HAP-1 (cell line): Measurements from ENCODE around the gene HSD17B1.

ENCODE experiments used
- DNase-seq, 2 experiments: peaks; one replicate each; pipeline ENCODE4 v3.0.0-alpha.2; 2016 to 2020; ENCODE audit warnings: low spot score in 2 of 2
- H3K27me3 ChIP-seq: fragments of 250-450 bp; sonication (Bioruptor Pico); 2 replicates; pipeline ENCODE4 v1.5.1; 2020; ENCODE audit warnings: low read depth, mild to moderate bottlenecking, moderate library complexity
- H3K36me3 ChIP-seq: fragments of 250-450 bp; sonication (Bioruptor Pico); replicated peaks from 2 replicates; pipeline ENCODE4 v1.5.1; 2020; ENCODE audit warnings: mild to moderate bottlenecking
- H3K4me1 ChIP-seq: fragments of 250-450 bp; sonication (Bioruptor Pico); 2 replicates; pipeline ENCODE4 v1.5.1; 2020; ENCODE audit warnings: mild to moderate bottlenecking
- H3K4me3 ChIP-seq: fragments of 250-450 bp; sonication (Bioruptor Pico); 2 replicates; pipeline ENCODE4 v1.5.1; 2020; ENCODE audit warnings: mild to moderate bottlenecking, moderate library complexity
- H3K9me3 ChIP-seq: fragments of 250-450 bp; sonication (Bioruptor Pico); 2 replicates; pipeline ENCODE4 v1.5.1; 2020; ENCODE audit warnings: mild to moderate bottlenecking, moderate library complexity
- in situ Hi-C: fragments of 300-500 bp; cut with MboI; formaldehyde crosslinking; loops from 3 replicates; pipeline ENCODE4 v1.14.3; 2020; ENCODE audit warnings: low sequenced_read_pairs, inconsistent platforms, mixed read lengths

HSD17B1 gene

DNA sequence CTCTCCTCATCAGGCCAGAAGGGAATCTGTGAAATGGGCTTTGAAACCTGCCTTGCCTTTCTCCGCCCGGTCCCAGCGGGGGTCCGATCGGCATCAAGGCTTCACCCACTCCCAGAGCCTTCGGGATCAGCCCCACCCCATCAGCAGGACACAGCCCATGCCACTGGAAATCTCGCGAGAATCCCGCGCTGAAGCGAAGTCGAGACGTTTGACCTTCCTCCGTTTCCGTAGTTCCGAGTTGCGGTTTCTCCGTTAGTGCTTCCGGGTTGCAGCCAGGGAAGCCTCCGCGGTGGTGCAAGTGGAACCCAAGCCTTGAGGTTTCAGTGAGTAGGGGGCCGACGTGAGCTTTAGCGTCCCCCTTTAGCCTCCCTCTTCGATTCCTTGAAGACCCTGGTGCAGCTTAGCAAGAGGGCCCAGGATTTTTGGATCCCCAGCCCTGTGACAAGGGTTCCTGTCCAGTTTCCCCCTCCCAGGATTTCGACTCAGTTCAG is 9.2 kb downstream of the HSD17B1 start, which contains the start of gene COASY:
COASY (plus strand) TSS at position 252 of the 491 bp plus-strand sequence. CDS start 475 bp downstream, outside the sequence.
- Histone ChIP-seq H3K27me3 (no peaks in the 10 kb centered on the region), H3K4me3 (peak within 1 kb of the TSS; percentile 94), H3K9me3 (no peaks in the 10 kb centered on the region), H3K36me3 (peaks cover 32% of the 10 kb centered on the region), H3K4me1 (peaks cover 18% of the 10 kb centered on the region)
- in situ Hi-C loops = no loop called here
- DNase-seq = peak; percentile 90 to 99

DNA sequence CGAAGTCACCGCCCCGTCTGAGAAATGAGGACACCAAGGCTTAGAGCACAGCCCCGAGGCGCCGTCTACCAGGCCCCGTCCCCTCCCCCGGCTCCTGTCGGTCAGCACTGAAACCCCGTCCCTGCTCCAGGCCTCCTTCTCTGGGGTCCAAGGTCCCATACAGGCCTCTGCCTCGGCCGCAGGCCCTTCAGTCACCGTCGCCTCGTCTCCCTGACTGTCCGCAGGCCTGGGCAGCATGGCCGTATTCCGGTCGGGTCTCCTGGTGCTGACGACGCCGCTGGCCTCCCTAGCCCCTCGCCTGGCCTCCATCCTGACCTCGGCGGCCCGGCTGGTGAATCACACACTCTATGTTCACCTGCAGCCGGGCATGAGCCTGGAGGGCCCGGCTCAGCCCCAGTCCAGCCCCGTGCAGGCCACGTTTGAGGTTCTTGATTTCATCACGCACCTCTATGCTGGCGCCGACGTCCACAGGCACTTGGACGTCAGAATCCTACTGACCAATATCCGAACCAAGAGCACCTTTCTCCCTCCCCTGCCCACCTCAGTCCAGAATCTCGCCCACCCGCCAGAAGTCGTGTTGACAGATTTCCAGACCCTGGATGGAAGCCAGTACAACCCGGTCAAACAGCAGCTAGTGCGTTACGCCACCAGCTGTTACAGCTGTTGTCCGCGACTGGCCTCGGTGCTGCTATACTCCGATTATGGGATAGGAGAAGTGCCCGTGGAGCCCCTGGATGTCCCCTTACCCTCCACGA is 9.8 kb downstream of the HSD17B1 start:
- DNase-seq = no peak
- H3K36me3 ChIP-seq = peaks cover 36% of the 10 kb centered on the region
- in situ Hi-C loops = no loop called here
- peak overlapping the region; percentile 94 for H3K4me3 ChIP-seq
- H3K9me3 ChIP-seq = no peaks in the 10 kb centered on the region
- H3K27me3 ChIP-seq = no peaks in the 10 kb centered on the region
- H3K4me1 ChIP-seq = peaks cover 18% of the 10 kb centered on the region

DNA sequence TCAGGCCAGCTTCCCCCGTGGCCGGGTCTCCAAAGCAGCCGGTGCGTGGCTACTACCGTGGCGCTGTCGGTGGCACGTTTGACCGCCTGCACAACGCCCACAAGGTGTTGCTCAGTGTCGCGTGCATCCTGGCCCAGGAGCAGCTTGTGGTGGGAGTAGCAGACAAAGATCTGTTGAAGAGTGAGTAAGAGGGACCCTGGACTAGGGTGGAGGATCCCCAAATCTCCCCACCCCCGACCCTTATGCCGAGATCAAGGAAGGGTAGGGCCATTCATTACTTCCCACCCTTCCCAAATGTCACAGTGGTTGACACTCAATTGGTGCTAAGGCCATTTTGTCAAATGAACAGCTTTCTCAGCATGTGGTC is 10.4 kb downstream of the HSD17B1 start:
- DNase-seq = no peak
- Histone ChIP-seq H3K9me3 (no peaks in the 10 kb centered on the region), H3K4me3 (peak overlapping the region; percentile 94), H3K27me3 (no peaks in the 10 kb centered on the region), H3K36me3 (peaks cover 38% of the 10 kb centered on the region), H3K4me1 (peaks cover 22% of the 10 kb centered on the region)
- in situ Hi-C loops = no loop called here

DNA sequence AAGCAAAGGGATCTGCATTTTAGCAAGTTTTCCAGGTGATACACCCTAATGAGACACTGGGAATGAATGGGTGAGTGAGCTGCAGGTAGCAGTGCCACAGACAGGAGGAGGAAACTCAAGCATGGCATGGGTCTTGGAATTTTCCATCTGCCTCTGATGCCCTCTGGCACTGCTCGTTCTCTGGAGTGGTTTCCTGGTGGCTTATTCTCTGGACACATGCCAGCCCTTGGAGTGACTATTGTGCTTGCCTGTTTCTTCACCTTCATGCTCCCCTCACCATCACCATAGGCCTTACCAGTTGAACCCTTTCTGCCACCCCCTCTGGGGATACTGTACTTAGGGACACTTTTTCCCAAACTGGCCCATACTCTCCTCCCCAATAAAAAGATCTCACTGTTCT is 10.8 kb downstream of the HSD17B1 start:
- Histone ChIP-seq H3K9me3 (no peaks in the 10 kb centered on the region), H3K4me3 (peak overlapping the region; percentile 94), H3K27me3 (no peaks in the 10 kb centered on the region), H3K4me1 (peaks cover 22% of the 10 kb centered on the region), H3K36me3 (peaks cover 40% of the 10 kb centered on the region)
- DNase-seq = no peak
- in situ Hi-C loops = no loop called here

DNA sequence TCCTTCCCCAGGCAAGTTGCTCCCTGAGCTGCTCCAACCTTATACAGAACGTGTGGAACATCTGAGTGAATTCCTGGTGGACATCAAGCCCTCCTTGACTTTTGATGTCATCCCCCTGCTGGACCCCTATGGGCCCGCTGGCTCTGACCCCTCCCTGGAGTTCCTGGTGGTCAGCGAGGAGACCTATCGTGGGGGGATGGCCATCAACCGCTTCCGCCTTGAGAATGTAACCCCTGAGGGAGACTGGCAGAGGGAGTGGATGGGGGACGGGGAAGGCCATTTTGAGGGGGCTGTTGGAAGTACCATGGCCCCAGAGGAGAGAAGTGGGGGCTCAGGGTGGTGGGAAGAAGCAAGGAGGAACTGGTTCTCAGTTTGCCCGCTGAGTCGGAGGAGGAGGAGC is 11.2 kb downstream of the HSD17B1 start:
- H3K4me1 ChIP-seq = peaks cover 22% of the 10 kb centered on the region
- in situ Hi-C loops = no loop called here
- no peak overlapping the region; the same call in 1 of the 2 replicates for H3K4me3 ChIP-seq
- no peaks in the 10 kb centered on the region for H3K27me3 ChIP-seq
- H3K9me3 ChIP-seq = no peaks in the 10 kb centered on the region
- DNase-seq = no peak
- H3K36me3 ChIP-seq = peaks cover 45% of the 10 kb centered on the region

DNA sequence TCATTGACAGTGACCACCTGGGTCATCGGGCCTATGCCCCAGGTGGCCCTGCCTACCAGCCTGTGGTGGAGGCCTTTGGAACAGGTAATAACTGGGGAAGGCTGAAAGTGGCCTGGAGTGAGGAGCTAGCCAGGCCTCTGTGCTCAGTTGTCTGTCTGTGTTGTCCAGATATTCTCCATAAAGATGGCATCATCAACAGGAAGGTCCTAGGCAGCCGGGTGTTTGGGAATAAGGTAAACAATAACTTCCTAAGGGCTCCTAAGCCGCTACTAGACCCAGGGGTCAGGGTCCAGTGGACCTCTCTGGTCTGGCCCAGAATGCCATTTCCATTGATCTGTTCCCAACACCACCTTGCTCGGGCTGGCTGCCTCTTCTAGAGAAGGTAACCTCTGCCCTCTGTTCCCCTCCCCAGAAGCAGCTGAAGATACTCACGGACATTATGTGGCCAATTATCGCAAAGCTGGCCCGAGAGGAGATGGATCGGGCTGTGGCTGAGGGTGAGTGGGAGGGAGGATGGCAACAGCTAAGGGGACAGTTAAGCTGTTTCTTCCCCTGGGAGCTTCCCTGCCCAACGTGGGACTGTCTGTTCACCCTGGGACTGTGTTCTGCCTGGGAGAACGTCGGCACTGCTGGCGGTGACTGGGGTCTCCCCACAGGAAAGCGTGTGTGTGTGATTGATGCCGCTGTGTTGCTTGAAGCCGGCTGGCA is 12.2 kb downstream of the HSD17B1 start:
- H3K9me3 ChIP-seq = no peaks in the 10 kb centered on the region
- no peak for DNase-seq
- in situ Hi-C loops = no loop called here
- H3K27me3 ChIP-seq = no peaks in the 10 kb centered on the region
- H3K4me3 ChIP-seq = no peak overlapping the region
- H3K4me1 ChIP-seq = peaks cover 22% of the 10 kb centered on the region
- peaks cover 55% of the 10 kb centered on the region for H3K36me3 ChIP-seq

DNA sequence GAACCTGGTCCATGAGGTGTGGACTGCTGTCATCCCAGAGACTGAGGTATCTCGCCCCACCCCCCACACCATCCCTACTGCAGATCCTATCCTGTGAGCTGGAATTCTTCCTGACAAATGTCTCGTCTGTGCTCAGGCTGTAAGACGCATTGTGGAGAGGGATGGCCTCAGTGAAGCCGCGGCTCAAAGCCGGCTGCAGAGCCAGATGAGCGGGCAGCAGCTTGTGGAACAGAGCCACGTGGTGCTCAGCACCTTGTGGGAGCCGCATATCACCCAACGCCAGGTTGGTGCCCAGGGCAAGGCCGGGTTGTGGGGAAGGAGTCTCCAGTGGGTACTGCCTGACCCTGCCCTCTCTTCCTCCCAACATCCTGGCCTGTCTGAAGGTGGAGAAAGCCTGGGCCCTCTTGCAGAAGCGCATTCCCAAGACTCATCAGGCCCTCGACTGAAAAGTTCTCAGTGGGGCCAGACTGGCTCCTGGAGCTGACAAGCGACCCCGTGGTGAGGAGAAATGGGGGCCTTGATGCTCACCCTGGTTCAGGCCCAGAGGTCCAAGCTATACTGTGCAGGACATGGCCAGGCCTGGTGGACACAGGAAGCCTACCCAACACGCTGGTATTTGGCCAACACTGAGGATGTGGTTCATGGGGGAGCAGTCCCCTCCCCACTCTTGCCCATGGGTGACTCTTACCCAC is 12.9 kb downstream of the HSD17B1 start:
- Histone ChIP-seq H3K4me1 (peaks cover 22% of the 10 kb centered on the region), H3K36me3 (peaks cover 62% of the 10 kb centered on the region), H3K4me3 (no peak overlapping the region), H3K9me3 (no peaks in the 10 kb centered on the region), H3K27me3 (no peaks in the 10 kb centered on the region)
- DNase-seq = no peak
- in situ Hi-C loops = no loop called here

DNA sequence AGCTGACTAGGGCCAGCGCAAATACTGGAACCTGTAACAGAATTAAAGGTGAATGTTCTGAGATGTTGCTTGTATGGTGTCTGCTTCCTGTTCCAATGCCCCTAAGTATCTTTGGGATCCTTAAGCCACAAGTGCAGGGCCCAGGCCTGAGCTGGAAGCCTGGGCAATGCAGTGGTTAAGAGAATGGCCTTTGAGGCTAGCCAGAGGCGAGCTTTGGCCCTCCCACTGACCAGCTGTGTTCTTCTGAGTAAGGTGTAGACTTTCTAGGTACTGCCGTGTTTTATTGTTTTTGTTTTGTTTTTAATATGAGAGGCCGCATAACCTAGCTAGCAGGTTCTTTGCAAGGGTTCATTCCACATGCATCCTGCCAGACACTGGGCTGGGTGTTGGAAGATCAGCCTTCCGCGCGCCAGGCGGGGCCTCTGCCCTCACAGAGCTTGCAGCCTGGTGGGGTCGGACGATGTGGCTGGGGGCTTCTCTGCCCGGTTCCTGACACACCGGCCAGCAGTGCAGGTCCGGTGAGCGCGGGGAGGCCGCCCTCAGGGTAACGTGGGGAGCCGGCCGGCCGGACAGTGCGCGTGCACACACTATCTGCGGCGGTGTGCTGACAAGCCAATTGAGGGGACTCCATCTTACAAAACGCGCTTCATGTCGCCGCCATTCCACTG is 13.6 kb downstream of the HSD17B1 start:
- in situ Hi-C loops = no loop called here
- H3K4me3 ChIP-seq = peak overlapping the region; percentile 96
- H3K4me1 ChIP-seq = peaks cover 21% of the 10 kb centered on the region
- peaks cover 67% of the 10 kb centered on the region for H3K36me3 ChIP-seq
- DNase-seq = no peak
- no peaks in the 10 kb centered on the region for H3K9me3 ChIP-seq
- H3K27me3 ChIP-seq = no peaks in the 10 kb centered on the region

DNA sequence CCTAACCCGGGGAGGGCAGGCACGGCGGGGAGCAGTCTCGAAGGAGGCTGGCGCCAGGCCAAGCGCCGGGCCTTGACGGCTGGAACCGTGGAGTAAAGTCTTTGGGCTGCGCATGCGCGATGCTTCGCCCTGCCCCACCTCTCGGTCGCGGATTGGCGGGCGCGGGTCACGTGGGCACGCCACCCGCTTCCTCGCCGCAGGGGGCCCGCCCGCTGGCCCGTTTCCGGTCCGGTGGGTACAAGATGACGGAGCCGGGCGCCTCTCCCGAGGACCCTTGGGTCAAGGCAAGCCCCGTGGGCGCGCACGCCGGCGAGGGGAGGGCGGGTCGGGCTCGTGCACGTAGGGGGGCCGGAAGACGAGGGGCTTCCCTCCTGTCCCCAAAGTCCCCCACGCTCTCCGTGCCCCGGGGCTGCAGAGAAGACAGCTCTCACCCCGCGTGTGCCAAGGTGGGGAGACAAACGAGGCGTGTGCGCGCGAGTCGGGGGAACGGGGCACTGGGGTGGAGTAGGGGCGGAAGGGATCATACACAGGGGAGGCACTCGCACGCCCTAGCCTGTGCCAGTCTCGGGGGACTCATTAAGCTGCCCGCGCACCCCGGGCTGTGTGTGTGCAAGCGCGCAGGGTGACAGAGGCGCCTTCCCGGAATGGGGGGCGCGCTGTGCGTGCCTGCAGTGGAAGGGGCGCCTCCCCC is 14.3 kb downstream of the HSD17B1 start, which contains the start of gene MLX:
MLX (plus strand) TSS at position 218 of the 691 bp plus-strand sequence; CDS start at position 243, 25 bp downstream.
- DNase-seq = peak; percentile 86 to 95
- in situ Hi-C loops = no loop called here
- Histone ChIP-seq H3K4me1 (peaks cover 17% of the 10 kb centered on the region), H3K36me3 (peaks cover 74% of the 10 kb centered on the region), H3K9me3 (no peaks in the 10 kb centered on the region), H3K4me3 (peak within 1 kb of the TSS; percentile 96), H3K27me3 (no peaks in the 10 kb centered on the region)

DNA sequence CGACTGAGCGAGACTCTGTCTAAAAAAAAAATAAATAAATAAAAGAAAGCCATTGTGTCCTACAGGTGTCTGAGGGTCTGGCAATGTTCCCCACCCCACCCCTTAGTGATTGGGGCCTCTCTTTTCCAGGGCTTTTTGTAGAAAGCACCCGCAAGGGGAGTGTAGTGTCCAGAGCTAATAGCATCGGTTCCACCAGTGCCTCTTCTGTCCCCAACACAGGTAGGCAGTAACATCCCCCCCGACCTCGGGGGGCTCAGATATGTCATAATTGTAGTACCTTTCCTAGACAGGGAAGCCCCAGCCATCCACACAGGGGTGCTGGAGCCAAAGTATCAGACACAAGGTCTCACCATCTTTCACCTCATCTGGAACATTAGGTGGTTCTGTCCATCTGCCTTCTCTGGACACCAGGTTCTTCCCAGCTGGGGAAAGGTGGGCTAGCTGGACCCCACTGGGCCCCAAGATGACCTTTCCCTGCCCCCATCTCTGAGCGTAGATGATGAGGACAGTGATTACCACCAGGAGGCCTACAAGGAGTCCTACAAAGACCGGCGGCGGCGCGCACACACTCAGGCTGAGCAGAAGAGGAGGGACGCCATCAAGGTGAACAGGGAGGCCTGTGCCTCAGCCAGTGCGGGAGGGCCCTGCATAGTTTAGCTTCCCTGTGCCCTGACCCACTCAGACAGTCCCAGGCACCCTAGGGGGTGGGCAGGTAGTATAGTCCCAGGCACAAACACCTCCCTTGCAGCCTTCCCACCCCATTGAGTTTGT is 15.8 kb downstream of the HSD17B1 start:
- Histone ChIP-seq H3K4me1 (peaks cover 12% of the 10 kb centered on the region), H3K27me3 (no peaks in the 10 kb centered on the region), H3K9me3 (no peaks in the 10 kb centered on the region), H3K36me3 (peaks cover 85% of the 10 kb centered on the region), H3K4me3 (no peak overlapping the region)
- in situ Hi-C loops = no loop called here
- no peak for DNase-seq

DNA sequence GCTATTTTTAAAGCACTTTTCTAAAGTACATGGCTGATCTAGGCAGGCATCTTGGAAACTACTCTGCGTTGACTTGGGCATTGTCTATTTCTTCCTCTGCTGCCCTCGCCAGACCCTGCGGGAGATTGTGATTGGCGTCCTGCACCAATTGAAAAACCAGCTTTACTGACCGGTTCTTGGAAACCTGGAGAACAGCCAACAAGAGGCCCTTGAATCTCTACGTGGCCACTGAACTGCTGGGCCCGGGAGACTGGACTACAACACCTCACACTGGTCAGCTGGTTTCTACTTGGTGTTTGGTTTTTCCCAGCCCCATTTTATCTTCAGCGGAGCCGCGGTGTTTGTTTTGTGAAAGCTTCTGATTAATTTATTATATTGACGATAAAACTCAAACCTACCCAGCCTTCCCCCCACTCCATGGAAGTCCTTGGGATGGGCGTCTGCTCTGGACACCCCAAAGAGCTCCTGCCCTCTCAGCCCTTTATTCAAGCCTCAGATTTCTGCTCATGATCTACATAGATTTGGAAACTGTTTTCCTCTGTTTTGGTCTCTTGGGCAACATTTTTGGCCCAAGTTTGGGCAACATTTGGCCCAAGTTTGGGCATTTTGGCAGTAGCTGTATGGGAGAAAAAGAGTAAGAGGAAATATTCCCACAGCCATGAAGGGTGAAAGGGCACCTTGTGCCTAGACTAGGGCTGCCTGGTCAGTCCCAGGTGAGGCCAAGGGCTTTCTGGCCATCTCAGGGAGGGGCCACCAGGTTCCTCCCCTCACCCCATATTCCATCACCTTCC is 18.9 kb downstream of the HSD17B1 start:
- peaks cover 13% of the 10 kb centered on the region for H3K4me1 ChIP-seq
- H3K9me3 ChIP-seq = no peaks in the 10 kb centered on the region
- in situ Hi-C loops = loop anchor here (10.0 kb wide), 1 partner anchor 263 kb away; the partner anchor contains the start of gene PSME3
- no peak for DNase-seq
- no peak overlapping the region for H3K4me3 ChIP-seq
- H3K36me3 ChIP-seq = peaks cover 84% of the 10 kb centered on the region
- no peaks in the 10 kb centered on the region for H3K27me3 ChIP-seq

DNA sequence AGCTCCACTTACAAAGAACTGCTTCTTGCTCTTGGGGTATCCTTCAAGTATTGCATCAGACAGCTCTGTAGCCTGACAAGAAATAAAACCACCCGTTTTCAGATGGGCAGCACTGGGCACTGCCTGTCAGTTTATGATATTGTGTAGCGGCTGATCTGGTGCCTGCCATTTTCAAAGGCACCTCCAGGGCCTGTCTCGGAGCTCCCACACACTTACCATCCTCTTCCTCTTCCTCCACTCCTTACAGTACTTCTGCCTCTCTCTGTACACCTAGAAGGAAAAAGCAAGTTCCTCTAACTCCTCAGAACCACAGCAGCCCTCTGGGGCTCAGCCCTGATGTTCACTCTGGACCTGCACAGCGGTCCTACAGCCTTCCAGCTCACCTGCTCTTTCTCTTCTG is 20.4 kb downstream of the HSD17B1 start:
- Histone ChIP-seq H3K4me3 (no peak overlapping the region), H3K9me3 (no peaks in the 10 kb centered on the region), H3K27me3 (no peaks in the 10 kb centered on the region), H3K36me3 (peaks cover 81% of the 10 kb centered on the region), H3K4me1 (peaks cover 11% of the 10 kb centered on the region; the same call in 1 of the 2 replicates)
- no peak for DNase-seq
- in situ Hi-C loops = loop anchor here (10.0 kb wide), 1 partner anchor 262 kb away; the partner anchor contains the start of gene PSME3
